ENCODE measurements around the gene CD3E.
"Not testable (repeated sequence)": the region's sequence is repeated elsewhere in the genome, so short reads cannot be mapped to it uniquely, and the experiment has no call there.

CD3E gene

DNA sequence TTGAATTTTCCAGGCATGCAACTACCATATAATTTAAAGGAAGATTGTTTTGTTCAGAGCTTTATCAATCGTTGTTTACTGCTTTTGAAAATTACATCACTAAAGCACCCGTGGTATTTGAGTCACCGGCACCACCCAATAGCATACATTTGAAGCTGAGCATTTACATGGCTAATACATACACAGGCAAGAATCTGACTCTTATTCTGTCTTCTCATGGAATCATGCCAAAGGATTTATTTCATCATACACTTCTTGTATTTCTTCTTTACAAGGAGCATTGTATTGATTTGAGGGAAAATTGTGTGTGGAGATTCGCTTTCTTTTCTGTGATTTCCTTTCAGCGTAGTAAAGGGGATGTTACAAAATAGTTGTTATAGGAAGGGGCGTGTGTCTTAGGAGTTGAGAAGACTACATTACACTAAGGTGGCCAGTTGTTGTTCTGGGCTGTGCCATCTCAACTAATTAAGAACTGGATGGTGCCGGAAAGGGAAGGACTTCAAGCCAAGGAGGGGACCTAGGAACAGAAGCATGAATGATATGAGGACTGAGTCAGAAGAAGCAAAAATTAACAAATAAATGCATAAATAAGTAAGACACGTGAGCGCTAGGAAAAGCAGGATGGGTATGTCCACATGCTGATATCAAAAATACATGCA is 12.9 kb upstream of the CD3E start:
- DNase-seq, result no peak

DNA sequence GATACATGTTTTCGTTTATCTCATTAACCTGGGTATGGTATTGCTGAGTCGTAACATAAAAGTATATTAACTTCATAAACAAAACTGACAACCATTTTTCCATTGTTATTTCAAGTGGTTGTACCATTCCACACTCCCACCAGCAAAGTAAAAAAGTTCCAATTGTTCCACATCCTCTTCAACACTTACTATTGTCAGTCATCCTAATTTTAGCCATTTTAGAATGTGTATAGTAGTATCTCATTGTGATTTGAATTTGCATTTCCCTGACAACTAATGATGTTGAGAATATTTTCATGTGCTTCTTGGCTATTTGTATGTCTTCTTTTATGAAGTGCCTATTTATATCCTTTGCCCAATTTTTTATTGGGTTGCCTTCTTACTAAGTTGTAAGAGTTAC is 10.5 kb upstream of the CD3E start:
- no peak for DNase-seq

- DNase-seq, result no peak
These were observed 9.3 kb upstream of the CD3E start for GRCh38 chr11:118295199-118295598.

- DNase-seq, result no peak
These were observed 8.6 kb upstream of the CD3E start for GRCh38 chr11:118295815-118296454.

DNA sequence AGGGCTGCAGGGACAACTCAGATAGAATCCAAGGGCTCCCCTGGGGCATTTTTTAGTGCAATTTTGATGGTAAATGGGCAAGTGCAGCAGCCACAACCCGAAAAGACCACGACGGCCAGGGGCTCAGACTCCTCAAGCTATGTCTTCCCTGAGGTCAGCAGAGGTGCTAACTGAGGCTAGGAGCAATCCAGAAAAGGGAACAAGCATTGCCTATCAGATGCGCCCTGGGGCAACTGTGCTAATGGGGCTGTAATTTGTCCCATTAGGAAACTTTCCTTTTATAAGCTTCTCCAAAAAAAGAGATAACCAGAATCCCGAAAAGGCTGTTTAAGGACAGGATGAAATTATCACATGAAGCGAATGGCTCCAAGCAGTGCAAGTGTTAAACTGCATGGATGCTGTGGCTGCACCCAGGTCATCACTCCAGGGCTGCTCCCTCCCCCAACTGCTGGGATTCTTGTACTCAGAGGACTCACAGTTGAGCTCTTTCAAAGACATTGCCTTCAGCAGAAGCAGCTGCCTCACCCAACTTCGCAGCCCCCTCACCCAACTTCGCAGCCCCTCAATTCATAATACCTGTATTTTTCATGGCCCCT is 2.8 kb upstream of the CD3E start:
- DNase-seq, result no peak

DNA sequence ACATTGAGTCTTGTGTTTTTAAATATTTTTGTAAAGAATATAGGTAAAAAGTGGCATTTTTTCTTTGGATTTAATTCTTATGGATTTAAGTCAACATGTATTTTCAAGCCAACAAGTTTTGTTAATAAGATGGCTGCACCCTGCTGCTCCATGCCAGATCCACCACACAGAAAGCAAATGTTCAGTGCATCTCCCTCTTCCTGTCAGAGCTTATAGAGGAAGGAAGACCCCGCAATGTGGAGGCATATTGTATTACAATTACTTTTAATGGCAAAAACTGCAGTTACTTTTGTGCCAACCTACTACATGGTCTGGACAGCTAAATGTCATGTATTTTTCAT is 333 bp upstream of the CD3E start:
- DNase-seq, result no peak

DNA sequence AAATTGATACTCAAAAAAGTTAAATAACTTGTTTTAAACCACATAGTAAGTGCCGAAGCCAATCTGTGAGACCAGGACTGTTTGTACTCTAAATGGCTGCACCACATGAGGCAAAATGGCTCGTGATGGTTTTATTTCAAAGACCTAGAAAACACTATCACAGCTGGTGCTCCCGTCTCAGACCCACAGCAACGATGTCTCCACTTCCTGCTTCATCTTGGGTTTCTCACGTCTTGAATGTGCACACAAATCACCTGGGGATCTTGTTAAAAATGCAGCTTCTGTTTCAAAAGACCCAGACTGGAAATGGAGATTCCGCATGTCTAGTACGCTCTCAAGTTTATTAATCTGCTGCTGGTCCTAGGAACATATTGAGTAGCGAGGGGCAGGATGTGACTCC is 1.2 kb downstream of the CD3E start:
- no peak for DNase-seq

- no peak for DNase-seq
These were observed 2.0 kb downstream of the CD3E start for GRCh38 chr11:118306556-118306955.

DNA sequence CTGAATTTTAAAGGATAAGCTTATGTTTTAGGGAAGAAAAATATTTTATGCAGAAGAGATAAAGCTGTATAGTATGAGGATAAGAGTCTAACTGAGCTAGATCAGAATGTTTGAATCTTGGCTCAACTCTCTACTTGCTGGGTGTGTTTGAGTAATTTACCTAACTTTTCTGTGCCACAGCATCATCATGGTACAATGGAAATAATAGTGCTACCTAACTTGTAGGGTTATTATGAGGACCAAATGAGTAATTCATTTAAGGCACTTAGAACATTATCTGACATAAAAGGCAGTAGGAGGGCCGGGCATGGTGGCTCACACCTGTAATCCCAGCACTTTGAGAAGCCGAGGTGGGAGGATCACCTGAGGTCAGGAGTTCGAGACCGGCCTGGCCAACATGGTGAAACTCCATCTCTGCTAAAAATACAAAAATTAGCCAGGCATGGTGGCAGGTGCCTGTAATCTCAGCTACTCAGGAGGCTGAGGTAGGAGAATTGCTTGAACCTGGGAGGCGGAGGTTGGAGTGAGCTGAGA is 4.5 kb downstream of the CD3E start:
- DNase-seq, result not testable (repeated sequence)

DNA sequence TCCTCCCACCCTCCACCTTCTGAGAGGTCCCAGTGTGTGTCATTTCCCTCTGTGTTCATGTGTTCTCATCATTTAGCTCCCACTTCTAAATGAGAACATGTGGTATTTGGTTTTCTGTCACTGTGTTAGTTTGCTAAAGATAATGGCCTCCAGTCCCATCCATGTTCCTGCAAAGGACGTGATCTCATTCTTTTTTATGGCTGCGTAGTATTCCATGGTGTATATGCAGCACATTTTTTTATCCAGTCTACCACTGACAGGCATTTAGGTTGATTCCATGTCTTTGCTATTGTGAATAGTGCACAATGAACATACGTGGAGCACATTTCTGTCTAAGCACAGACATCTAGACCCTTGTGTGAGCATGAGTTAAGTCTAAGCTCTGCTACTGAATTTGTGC is 5.7 kb downstream of the CD3E start:
- no peak for DNase-seq

DNA sequence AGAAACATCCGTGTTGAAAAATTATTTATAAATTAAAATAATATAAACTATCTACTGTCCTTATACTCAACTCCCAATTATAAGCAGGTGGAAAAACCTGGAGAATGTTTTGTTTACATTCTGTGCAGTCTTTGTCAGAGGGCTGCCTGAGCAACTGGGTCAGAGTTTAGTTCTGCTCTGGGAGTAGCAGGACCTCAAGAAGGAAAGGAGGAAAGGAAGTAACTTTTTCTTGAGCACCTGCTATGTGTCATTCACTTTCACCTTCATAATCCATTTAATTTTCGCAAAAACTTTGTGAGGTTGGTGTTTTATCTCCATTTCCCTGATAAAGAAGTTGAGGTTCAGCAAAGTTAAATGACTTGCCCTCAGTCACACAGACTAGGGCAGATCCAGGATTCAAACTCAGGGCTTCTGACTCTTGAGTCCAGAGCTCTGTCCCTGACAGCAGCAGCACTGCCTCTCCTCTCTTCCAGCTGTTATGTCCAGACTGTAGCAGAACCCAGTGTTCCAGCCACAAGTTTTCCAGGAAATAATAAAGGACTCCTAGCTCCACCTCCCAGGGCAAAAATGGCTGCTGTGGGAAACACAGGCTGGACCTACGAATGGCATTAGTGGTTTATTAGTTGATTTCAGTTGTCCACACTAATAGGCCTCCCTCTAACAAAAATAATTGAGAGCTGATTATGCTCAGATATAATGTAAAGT is 6.4 kb downstream of the CD3E start:
- no peak for DNase-seq

GRCh38 chr11:118311518-118311917 is 7.0 kb downstream of the CD3E start:
- DNase-seq, result no peak

DNA sequence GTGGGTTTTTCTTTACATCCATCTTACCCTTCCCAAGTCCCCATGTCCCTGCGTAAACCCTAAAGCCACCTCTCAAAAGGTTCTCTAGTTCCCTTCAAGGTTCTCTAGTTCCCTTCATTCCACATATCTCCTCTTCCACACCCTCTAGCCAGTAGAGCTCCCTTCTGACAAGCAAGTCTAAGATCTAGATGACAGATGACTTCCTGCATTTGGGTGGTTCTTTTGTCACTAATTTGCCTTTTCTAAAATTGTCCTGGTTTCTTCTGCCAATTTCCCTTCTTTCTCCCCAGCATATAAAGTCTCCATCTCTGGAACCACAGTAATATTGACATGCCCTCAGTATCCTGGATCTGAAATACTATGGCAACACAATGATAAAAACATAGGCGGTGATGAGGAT is 7.8 kb downstream of the CD3E start:
- no peak for DNase-seq

GRCh38 chr11:118313242-118313641 is 8.7 kb downstream of the CD3E start:
- no peak for DNase-seq

DNA sequence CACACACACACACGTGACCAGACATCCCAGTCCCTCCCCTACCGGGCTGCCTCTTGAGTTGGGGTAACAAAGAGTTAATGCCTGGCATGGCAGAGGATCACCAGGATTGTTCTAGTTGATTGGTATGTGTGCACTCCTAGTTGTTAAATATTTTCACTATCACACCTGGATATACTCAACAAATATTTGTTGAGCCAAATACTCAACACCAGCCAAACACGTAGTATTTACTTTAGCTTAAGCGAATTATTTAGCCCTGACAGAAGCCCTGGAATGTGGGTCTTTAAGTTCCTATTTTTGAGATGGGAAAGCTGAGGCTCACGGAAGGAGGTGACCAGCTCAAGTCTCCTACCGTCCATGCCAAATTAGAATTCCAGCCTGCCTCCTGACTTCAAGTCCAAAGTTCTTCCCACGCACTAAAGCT is 10.5 kb downstream of the CD3E start:
- no peak for DNase-seq

- no peak for DNase-seq
These were observed 13.6 kb downstream of the CD3E start for GRCh38 chr11:118318124-118318523.

DNA sequence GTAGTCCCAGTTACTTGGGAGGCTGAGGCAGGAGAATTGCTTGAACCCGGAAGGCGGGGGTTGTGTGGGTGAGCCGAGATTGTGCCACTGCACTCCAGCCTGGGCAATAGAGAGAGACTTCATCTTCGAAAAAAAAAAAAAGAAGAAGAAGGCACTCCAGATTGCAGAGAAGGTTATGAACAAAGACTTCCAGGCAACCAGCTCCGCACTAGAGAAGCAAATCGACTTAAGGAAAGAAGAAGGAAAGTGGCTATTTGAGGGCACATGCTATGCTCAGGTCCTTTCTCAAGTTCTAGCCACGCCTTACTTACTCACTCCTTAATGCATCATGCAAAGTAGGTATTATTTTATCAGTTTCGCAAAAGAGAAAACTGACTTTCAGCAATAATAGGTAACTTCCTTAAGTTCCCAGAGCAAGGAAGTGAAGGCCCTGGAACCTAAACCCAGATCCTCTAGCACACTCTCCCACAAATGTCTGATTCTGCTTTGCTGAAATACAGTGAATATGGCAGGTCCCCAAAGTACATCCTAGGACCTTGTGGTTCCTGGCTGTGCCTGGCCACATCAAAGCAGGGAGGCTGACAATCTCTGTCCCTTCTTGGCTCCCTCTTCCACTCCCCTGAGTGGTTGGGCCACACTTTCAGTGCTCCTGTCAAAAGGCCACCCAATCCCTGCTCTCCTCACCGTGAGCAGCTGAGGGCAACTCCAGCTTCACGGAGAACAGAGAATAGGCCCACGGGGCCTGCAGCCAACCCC is 14.2 kb downstream of the CD3E start:
- no peak for DNase-seq

DNA sequence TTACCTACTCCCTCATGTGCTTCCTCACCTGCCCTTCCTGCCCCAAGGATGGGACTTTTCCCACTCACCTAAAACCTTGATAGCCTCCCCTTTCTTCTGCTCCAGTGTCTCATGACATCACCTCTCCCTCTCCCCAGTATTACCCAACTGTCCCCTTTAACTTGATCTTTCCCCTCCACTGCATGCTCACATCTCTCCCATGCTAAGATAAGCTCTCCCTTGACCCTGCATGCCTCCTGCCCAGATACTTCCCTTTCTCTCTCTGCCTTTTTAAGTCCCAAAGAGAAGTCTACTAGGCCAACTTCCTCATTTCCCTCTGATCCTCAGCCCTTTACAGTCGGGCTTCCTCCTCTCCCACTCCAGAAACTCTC is 14.8 kb downstream of the CD3E start:
- DNase-seq, result no peak

GRCh38 chr11:118320515-118320914 is 16.0 kb downstream of the CD3E start:
- DNase-seq, result no peak

DNA sequence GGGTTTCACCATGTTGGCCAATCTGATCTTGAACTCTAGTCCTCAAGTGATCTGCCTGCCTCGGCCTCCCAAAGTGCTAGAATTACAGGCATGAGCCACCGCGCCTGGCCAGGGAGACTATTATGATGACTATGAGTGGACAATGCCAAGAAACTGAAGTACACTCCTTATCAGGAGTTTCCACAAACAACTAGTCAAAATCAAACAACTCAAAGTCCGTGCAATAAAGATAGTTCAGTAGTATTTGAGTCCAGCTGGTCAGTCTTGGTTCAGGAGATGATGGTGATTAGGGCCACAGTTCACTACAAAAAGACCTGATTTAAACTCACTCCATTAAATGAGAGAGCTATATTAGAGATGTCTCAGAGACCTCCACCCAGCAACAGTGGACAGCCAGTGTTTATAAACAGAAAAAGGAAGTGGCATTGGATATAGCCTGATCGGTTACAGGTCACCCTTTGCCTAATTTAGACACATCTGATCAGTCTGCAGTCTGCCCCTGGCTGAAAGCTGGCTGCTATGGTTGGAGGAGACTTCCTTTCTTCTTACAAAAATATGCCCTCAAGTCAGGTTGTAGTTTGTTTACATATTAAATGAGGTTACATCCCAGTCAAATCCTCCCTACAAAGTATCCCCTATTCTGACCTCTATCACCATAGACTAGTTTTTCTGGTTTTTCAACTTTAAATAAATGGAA is 17.0 kb downstream of the CD3E start:
- DNase-seq, result no peak

DNA sequence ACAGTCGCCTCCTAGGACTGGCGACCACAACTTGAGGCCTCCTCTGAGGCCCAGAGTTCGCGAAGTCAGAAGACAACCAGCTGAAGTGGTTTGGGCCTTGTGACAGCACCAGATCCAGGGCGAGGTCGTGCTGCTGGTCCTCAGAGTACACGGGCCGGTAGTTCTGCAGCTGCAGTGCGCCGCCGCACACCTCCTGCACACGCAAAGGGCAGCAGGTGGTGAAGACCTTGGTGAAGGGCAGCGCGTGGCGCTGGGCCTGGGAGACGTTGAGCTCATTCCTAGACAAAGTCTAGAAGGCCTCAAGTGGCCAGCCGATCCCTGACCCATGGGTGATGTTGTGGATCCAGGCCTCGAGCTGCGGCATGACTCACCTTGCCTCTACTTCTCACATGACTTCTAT is 18.2 kb downstream of the CD3E start:
- DNase-seq, result no peak

DNA sequence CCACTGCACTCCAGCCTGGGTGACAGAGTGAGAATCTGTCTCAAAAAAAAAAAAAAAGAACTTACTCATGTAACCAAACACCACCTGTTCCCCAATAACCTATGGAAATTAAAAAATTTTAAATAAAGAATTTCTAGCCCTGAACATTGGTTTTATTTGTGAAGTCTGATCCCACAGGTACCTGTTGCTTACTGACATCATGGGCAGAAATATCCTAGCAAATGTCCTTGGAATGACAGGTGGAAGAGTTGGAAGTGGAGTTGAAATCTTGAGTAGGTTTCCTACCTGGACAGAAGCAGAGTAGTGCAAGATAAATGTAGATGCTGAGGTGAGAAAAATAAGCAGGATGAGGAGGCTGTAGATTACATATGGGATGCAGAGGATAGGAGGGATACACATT is 20.8 kb downstream of the CD3E start:
- no peak for DNase-seq

GRCh38 chr11:118328745-118329144 is 24.2 kb downstream of the CD3E start:
- DNase-seq, result no peak

Data from right forelimb (tissue), 1 donor.